GM12864 (cell line): ENCODE data around the gene PGS1.

Source experiments
- DNase-seq: peaks from one replicate; pipeline ENCODE4 v3.0.0-alpha.2; 2011; ENCODE audit warnings: low read depth
- H3K4me3 ChIP-seq: 2 replicates; pipeline ENCODE4 v1.5.1; 2011; ENCODE audit warnings: mild to moderate bottlenecking, low read depth, low read length, control low read depth
- CTCF ChIP-seq: IDR thresholded peaks from 2 replicates; pipeline ENCODE4 v1.5.1; 2011; ENCODE audit warnings: low read depth, mild to moderate bottlenecking, moderate library complexity, low read length, control low read depth, inconsistent platforms; ENCODE audit errors: missing control alignments

Gene PGS1

GRCh38 chr17:78396441-78397337 lies 18.2 kb downstream of the PGS1 start:
- TF ChIP-seq CTCF: no peak
- DNase-seq: no peak
- no peak overlapping the region for H3K4me3 ChIP-seq

- no peak overlapping the region for H3K4me3 ChIP-seq
- DNase-seq: no peak
- no peak for TF ChIP-seq CTCF
These were observed 19.2 kb downstream of the PGS1 start for GRCh38 chr17:78397681-78398101.

- no peak for DNase-seq
- no peak for TF ChIP-seq CTCF
- no peak overlapping the region for H3K4me3 ChIP-seq
These were observed 19.9 kb downstream of the PGS1 start for GRCh38 chr17:78398390-78398789.

- no peak for TF ChIP-seq CTCF
- H3K4me3 ChIP-seq: no peak overlapping the region
These were observed 20.7 kb downstream of the PGS1 start for GRCh38 chr17:78399028-78399692.

GRCh38 chr17:78399693-78400144 lies 21.3 kb downstream of the PGS1 start:
- DNase-seq: no peak
- H3K4me3 ChIP-seq: no peak overlapping the region

More at GRCh38 chr17:78399028-78399692, 20.7 kb downstream of the PGS1 start:
- no peak for DNase-seq

GRCh38 chr17:78400581-78401240 lies 22.3 kb downstream of the PGS1 start:
- TF ChIP-seq CTCF: no peak
- no peak overlapping the region for H3K4me3 ChIP-seq
- DNase-seq: no peak

More at GRCh38 chr17:78399693-78400144, 21.3 kb downstream of the PGS1 start:
- no peak for TF ChIP-seq CTCF
